SK-N-SH treated with all-trans-retinoic acid at 6 μM for 48 hours (cell line): ENCODE measurements around the gene SLC44A5.

Experiments
- BACH2 ChIP-seq: fragments of 250-450 bp; sonication (Bioruptor Pico); IDR thresholded peaks from 2 replicates; pipeline ENCODE4 v1.9.0; 2021; ENCODE audit warnings: mild to moderate bottlenecking, borderline replicate concordance
- CREB5 ChIP-seq: fragments of 250-450 bp; sonication (Bioruptor Pico); IDR thresholded peaks from 2 replicates; pipeline ENCODE4 v1.5.1; 2020; ENCODE audit warnings: low read depth, mild to moderate bottlenecking, moderate library complexity
- CSRNP3 ChIP-seq: fragments of 250-450 bp; sonication (Bioruptor Pico); IDR thresholded peaks from 2 replicates; pipeline ENCODE4 v1.5.1; 2021; ENCODE audit warnings: mild to moderate bottlenecking, moderate library complexity
- ESRRG ChIP-seq: fragments of 250-450 bp; sonication (Bioruptor Pico); IDR thresholded peaks from 2 replicates; pipeline ENCODE4 v1.6.1; 2021; ENCODE audit warnings: mild to moderate bottlenecking
- PATZ1 ChIP-seq: fragments of 250-450 bp; sonication (Bioruptor Pico); IDR thresholded peaks from 2 replicates; pipeline ENCODE4 v1.8.0; 2020; ENCODE audit warnings: mild to moderate bottlenecking, moderate library complexity, borderline replicate concordance
- POU6F1 ChIP-seq: fragments of 250-450 bp; sonication (Bioruptor Pico); IDR thresholded peaks from 2 replicates; pipeline ENCODE4 v1.8.0; 2021; ENCODE audit warnings: low read depth, mild to moderate bottlenecking, moderate library complexity, borderline replicate concordance
- RARB ChIP-seq: fragments of 250-450 bp; sonication (Bioruptor Pico); IDR thresholded peaks from 2 replicates; pipeline ENCODE4 v1.8.0; 2021; ENCODE audit warnings: mild to moderate bottlenecking, moderate library complexity
- SNAI2 ChIP-seq: fragments of 250-450 bp; sonication (Bioruptor Pico); IDR thresholded peaks from 2 replicates; pipeline ENCODE4 v1.5.0; 2020; ENCODE audit warnings: mild to moderate bottlenecking, moderate library complexity
- TCF4 ChIP-seq: fragments of 250-450 bp; sonication (Bioruptor Pico); IDR thresholded peaks from 2 replicates; pipeline ENCODE4 v1.8.0; 2021; ENCODE audit warnings: mild to moderate bottlenecking, moderate library complexity, borderline replicate concordance
- TOX ChIP-seq: fragments of 250-450 bp; sonication (Bioruptor Pico); IDR thresholded peaks from 2 replicates; pipeline ENCODE4 v1.8.0; 2021; ENCODE audit warnings: mild to moderate bottlenecking, moderate library complexity, borderline replicate concordance
- ZFP3 ChIP-seq: fragments of 250-450 bp; sonication (Bioruptor Pico); IDR thresholded peaks from 2 replicates; pipeline ENCODE4 v1.5.0; 2020; ENCODE audit warnings: mild to moderate bottlenecking, moderate library complexity
- ZFP30 ChIP-seq: fragments of 450-650 bp; formaldehyde crosslinking; IDR thresholded peaks from 2 replicates; pipeline ENCODE4 v1.5.0; 2022; ENCODE audit warnings: mild to moderate bottlenecking, moderate library complexity
- ZNF70 ChIP-seq: fragments of 450-650 bp; formaldehyde crosslinking; IDR thresholded peaks from 2 replicates; pipeline ENCODE4 v1.5.0; 2020; ENCODE audit warnings: mild to moderate bottlenecking, moderate library complexity
- ZNF8 ChIP-seq: fragments of 450-650 bp; formaldehyde crosslinking; IDR thresholded peaks from 2 replicates; pipeline ENCODE4 v1.5.0; 2020; ENCODE audit warnings: mild to moderate bottlenecking, moderate library complexity

GRCh38 chr1:75484789-75485188 lies 126.1 kb downstream of the SLC44A5 start:
- no peak for TF ChIP-seq RARB
- TF ChIP-seq TCF4 (CRISPR knock-in tag) = no peak
- no peak for TF ChIP-seq ESRRG
- TF ChIP-seq SNAI2 = no peak
- no peak for TF ChIP-seq BACH2 (CRISPR knock-in tag)
- no peak for TF ChIP-seq PATZ1 (CRISPR knock-in tag)
- no peak for TF ChIP-seq TOX
- no peak for TF ChIP-seq ZFP3 (CRISPR knock-in tag)
- TF ChIP-seq ZNF70 = no peak
- no peak for TF ChIP-seq POU6F1 (CRISPR knock-in tag)
- no peak for TF ChIP-seq CREB5
- no peak for TF ChIP-seq ZNF8 (CRISPR knock-in tag)
- TF ChIP-seq CSRNP3 = no peak
- no peak for TF ChIP-seq ZFP30 (CRISPR knock-in tag)
